AML-193 (cell line): ENCODE results near the gene KLHL11.
A peak's percentile ranks its signal among the peaks of the same experiment; 100 is the strongest.
"Not testable (repeated sequence)": the region's sequence is repeated elsewhere in the genome, so short reads cannot be mapped to it uniquely, and the experiment has no call there.

ENCODE experiments used
- DNase-seq, 2 experiments: peaks; one replicate each; lab custom pipeline; 2025; lab: John Stamatoyannopoulos, UW

KLHL11 gene

GRCh38 chr17:41836550-41837196, 28.6 kb downstream of the KLHL11 start:
- DNase-seq = no peak

DNA sequence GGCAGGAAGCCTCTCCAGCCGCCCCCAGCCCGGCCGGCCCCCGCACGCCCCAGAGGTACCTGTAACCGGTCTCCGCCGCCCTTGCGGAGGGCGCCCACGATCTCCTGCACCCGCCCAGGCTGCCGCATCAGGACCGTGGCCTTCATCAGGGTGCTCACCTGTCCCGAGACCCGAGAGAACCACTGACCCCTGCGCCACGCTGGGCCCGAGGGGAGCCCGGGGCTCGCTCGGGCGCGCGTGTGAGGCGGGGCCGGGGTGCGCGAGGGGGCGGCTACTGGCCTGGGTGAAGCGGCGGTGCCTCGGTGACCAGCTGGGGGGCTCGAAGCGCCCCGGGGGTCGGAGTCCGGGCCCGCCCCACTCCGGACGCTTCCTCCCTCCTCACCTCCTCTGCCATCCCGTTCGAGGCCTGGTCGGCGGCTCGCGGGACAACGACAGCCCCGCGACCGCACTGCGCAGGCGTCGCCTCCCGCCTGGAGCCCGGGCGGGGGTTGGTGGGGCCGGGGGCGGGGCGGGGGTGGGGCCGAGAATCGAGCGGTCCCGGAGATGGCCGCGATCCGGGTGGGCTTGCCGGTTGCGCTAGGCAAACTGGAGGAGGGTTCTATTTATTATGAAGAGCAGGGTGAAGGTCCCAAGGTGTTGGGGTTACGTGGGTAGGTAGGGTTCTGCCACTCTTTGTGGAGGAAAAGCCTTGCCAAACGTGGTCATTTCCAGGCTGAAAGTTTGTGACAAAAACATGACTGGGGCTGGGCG, 29.2 kb downstream of the KLHL11 start, which contains the start of gene NT5C3B:
Gene NT5C3B (minus strand): TSS at position 433 of the 750 bp plus-strand sequence. CDS start 39 bp downstream, at position 394.
- DNase-seq = peak; percentile 30 to 38

DNA sequence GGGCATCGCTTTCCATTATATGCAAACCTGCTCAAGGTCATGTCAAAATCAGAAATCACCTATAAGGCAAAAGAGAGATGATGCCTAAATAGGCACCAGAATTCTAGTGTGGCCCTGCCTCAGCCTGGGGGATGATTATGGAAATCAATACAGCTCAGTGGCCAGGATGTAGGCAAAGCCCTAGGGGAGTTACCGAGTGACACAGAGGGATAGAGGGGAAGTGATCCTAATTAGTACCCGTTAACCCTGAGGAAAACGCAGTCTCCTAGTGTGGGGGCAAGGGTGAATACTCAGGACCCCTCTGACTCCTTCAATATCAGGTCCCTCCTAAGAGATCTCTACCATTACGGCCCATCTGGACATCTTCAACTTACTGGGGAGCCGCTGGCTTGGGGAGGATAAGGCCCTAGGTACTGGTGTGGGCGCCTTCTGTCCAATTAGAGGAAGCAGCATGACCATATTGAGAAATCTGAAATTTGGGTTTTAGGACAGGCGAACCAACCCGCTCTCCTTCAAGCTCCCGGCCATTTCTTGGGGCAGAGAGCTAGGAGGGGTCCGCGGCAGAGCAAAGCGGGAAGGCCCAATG, 29.9 kb downstream of the KLHL11 start:
- DNase-seq = peak; percentile 58 to 60

DNA sequence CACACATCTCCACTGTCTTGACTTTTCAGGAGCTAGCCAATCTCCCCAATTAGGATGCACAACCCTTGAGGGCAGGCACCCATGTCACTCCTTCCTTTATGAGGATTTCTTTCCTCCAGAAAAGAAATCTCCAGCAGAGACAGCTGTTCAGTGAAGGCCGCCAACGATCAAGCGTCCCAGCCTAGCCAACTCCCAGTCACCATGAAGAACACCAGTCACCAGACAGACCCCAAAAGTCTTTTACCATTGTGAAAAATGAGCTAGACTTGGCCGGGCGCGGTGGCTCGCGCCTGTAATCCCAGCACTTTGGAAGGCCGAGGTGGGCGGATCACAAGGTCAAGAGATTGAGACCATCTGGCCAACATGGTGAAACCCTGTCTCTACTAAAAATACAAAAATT, 35.3 kb downstream of the KLHL11 start:
- DNase-seq = not testable (repeated sequence)

- DNase-seq = no peak
These were observed 39.9 kb downstream of the KLHL11 start for GRCh38 chr17:41825175-41825845.

- no peak for DNase-seq
These were observed 41.1 kb downstream of the KLHL11 start for GRCh38 chr17:41824086-41824485.

DNA sequence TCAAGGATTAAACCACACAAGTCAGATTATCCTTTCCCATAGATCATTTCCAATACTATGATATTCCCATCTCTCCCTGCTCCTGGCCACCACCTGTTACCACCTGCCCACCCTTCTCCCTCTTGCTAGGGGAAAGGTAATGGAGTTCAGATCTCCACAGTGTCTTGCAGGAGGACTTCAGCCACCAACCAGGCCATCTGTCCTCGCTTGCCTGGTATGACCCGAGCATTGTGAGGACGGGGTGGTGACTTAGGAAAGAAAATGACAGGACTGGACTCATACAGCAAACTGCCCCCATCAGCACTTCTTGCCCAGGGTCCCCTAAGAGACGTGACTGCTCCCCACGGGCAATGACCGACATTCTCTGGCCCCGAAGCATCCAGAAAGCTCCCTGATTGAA, 41.6 kb downstream of the KLHL11 start:
- DNase-seq = no peak

GRCh38 chr17:41823141-41823524, 42.1 kb downstream of the KLHL11 start:
- DNase-seq = no peak

DNA sequence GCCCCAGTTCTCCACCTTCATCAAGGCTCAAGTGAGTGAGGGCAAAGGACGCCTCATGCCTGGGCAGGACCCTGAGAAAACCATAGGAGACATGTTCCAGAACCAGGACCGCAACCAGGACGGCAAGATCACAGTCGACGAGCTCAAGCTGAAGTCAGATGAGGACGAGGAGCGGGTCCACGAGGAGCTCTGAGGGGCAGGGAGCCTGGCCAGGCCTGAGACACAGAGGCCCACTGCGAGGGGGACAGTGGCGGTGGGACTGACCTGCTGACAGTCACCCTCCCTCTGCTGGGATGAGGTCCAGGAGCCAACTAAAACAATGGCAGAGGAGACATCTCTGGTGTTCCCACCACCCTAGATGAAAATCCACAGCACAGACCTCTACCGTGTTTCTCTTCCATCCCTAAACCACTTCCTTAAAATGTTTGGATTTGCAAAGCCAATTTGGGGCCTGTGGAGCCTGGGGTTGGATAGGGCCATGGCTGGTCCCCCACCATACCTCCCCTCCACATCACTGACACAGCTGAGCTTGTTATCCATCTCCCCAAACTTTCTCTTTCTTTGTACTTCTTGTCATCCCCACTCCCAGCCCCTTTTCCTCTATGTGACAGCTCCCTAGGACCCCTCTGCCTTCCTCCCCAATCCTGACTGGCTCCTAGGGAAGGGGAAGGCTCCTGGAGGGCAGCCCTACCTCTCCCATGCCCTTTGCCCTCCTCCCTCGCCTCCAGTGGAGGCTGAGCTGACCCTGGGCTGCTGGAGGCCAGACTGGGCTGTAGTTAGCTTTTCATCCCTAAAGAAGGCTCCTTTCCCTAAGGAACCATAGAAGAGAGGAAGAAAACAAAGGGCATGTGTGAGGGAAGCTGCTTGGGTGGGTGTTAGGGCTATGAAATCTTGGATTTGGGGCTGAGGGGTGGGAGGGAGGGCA, 42.7 kb downstream of the KLHL11 start:
- no peak for DNase-seq

- DNase-seq = no peak
These were observed 43.4 kb downstream of the KLHL11 start for GRCh38 chr17:41821776-41822175.

- DNase-seq = no peak
These were observed 47.2 kb downstream of the KLHL11 start for GRCh38 chr17:41818024-41818423.

DNA sequence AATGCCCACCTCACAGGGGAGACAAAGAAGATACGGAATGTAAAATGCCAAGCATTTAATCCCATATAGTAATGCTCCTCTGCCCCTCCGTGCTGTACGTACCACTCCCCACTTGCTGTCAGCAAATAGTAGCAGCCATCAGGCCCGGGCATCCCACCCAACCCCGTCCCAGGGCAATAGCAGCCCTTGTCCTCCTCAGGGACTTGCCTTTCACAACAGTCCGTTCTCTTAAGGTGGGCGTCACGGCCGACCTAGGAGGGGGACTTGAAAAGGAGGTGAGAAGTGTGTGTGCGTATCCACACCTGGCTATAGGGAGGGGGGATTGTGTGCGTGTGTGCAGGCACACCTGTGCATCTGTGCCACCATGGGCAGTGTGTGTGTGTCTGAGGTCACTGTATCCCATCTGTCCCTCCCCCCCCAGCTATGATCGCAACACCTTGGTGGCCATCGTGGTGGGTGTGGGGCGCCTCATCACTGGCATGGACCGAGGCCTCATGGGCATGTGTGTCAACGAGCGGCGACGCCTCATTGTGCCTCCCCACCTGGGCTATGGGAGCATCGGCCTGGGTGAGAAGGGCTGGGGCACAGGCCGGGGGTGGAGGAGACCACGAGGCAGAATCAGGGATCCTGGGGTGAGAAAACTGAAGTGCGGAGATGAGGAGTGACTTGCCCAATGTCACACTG, 48.4 kb downstream of the KLHL11 start:
- no peak for DNase-seq

GRCh38 chr17:41814195-41814594, 51.0 kb downstream of the KLHL11 start:
- DNase-seq = no peak

DNA sequence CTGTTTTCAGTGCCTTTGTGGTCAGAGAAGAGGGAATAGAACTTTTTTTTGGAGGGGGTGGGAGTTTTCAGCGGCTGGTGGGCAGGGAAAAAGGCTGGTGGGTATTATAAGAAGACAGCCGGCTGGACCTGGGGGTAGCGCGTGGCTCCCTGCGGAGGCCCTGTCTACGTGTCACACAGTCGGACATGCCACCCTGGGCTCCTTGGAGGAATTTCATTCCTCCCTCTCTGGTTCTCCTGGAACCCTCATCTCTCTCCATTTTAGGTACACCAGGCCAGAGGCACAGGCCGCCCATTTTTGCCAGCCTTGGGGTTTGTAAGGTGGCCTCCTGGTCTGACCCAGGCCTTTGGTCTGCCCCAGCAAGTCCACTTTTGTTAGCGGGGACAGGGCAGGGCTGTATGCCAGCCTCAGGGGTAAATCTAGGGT, 51.5 kb downstream of the KLHL11 start:
- no peak for DNase-seq

- no peak for DNase-seq
These were observed 52.0 kb downstream of the KLHL11 start for GRCh38 chr17:41813152-41813680.

GRCh38 chr17:41812381-41813151, 52.7 kb downstream of the KLHL11 start, which contains the start of gene FKBP10:
Gene FKBP10, plus strand, starts transcription at chr17:41813004. Its CDS starts 31 bp downstream, at chr17:41813035.
- DNase-seq = peak; percentile 39

- DNase-seq = peak; percentile 78 to 85
These were observed 53.5 kb downstream of the KLHL11 start, which contains the start of gene P3H4 for GRCh38 chr17:41811549-41812380. Gene P3H4, minus strand, starts transcription at chr17:41811949. Its CDS starts 34 bp downstream, at chr17:41811915.
